ENCODE data around the gene PACRG. TPM values are rescaled to one million over a fixed set of nuclear protein-coding genes. Genes with fewer than 3 reads are reported as not detected.

Gene PACRG
- total and polyA plus RNA-seq, 10 of the 15 experiments (the other 5 are each of a cell fraction or from before 2014, with no cell fraction given): not detected

DNA sequence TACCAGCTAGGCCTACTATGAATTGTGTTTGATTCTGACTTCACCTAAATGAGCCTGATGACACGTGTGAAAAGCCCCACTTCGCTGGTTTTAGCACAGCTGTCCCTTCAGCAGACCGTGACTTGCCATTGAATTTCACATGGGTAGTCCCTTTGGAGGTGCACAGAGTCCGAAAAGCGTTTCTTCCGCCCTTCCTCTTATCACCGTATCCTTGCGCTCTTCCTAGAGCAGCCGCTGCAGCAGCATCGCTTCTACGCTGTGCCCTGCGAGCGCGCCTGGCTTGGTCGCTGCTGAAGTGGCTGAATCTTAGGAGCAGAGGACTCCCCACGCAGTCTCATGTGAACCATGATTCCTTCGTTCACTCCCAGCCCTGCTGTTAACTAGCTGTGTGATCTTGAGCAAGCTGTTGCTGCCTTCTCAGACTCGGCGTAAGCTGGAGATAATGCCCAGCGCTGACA is 127.0 kb downstream of the PACRG start:
- ATAC-seq (peak; percentile 65), FAIRE-seq (no peak), DNase-seq (ENCODE audit: low read depth, low spot score) (no peak)
- H3K79me2 ChIP-seq (ENCODE audit: control insufficient read depth, insufficient read depth, low read length): no peaks in the 10 kb centered on the region
- intact Hi-C loops (cut with micrococcal nuclease; ENCODE audit: unreplicated experiment) (no loop called here), in situ Hi-C loops (cut with MboI) (no loop called here)
- H3K9ac ChIP-seq (ENCODE audit: control insufficient read depth, insufficient read depth, low read length): no peak overlapping the region
- CTCF ChIA-PET: no interaction called here
- BruUV-seq (replicated peaks): no TSS peak
- TF ChIP-seq, protein P1, sequence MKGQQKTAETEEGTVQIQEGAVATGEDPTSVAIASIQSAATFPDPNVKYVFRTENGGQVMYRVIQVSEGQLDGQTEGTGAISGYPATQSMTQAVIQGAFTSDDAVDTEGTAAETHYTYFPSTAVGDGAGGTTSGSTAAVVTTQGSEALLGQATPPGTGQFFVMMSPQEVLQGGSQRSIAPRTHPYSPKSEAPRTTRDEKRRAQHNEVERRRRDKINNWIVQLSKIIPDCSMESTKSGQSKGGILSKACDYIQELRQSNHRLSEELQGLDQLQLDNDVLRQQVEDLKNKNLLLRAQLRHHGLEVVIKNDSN (IDR thresholded peaks at IDR 0.05; ENCODE audit: borderline replicate concordance, extremely low read length, insufficient read depth, low read depth, low read length): no peak
- TF ChIP-seq YBX1 (IDR thresholded peaks at IDR 0.05) (no peak), IRF4 (IDR thresholded peaks at IDR 0.05; ENCODE audit: low read depth, low read length) (no peak), GATAD2B (conservative IDR thresholded peaks at IDR 0.05; ENCODE audit: low read depth) (no peak), ZNF687 (IDR thresholded peaks at IDR 0.05) (no peak), TCF7 (IDR thresholded peaks at IDR 0.05; ENCODE audit: borderline replicate concordance) (no peak), MTA3 (IDR thresholded peaks at IDR 0.05; ENCODE audit: borderline replicate concordance, low read length) (no peak), MTA2 (IDR thresholded peaks at IDR 0.05; ENCODE audit: low read depth) (no peak), ZBED1 (IDR thresholded peaks at IDR 0.05; ENCODE audit: borderline replicate concordance) (no peak), NBN (IDR thresholded peaks at IDR 0.05) (no peak), IKZF2 (IDR thresholded peaks at IDR 0.05) (no peak)
- TF ChIP-seq, protein P2, sequence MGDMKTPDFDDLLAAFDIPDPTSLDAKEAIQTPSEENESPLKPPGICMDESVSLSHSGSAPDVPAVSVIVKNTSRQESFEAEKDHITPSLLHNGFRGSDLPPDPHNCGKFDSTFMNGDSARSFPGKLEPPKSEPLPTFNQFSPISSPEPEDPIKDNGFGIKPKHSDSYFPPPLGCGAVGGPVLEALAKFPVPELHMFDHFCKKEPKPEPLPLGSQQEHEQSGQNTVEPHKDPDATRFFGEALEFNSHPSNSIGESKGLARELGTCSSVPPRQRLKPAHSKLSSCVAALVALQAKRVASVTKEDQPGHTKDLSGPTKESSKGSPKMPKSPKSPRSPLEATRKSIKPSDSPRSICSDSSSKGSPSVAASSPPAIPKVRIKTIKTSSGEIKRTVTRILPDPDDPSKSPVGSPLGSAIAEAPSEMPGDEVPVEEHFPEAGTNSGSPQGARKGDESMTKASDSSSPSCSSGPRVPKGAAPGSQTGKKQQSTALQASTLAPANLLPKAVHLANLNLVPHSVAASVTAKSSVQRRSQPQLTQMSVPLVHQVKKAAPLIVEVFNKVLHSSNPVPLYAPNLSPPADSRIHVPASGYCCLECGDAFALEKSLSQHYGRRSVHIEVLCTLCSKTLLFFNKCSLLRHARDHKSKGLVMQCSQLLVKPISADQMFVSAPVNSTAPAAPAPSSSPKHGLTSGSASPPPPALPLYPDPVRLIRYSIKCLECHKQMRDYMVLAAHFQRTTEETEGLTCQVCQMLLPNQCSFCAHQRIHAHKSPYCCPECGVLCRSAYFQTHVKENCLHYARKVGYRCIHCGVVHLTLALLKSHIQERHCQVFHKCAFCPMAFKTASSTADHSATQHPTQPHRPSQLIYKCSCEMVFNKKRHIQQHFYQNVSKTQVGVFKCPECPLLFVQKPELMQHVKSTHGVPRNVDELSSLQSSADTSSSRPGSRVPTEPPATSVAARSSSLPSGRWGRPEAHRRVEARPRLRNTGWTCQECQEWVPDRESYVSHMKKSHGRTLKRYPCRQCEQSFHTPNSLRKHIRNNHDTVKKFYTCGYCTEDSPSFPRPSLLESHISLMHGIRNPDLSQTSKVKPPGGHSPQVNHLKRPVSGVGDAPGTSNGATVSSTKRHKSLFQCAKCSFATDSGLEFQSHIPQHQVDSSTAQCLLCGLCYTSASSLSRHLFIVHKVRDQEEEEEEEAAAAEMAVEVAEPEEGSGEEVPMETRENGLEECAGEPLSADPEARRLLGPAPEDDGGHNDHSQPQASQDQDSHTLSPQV (IDR thresholded peaks at IDR 0.05): no peak
- TF ChIP-seq, protein P3, sequence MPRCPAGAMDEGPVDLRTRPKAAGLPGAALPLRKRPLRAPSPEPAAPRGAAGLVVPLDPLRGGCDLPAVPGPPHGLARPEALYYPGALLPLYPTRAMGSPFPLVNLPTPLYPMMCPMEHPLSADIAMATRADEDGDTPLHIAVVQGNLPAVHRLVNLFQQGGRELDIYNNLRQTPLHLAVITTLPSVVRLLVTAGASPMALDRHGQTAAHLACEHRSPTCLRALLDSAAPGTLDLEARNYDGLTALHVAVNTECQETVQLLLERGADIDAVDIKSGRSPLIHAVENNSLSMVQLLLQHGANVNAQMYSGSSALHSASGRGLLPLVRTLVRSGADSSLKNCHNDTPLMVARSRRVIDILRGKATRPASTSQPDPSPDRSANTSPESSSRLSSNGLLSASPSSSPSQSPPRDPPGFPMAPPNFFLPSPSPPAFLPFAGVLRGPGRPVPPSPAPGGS (IDR thresholded peaks at IDR 0.05; ENCODE audit: borderline replicate concordance, insufficient read depth, low read depth, low read length, poor library complexity, severe bottlenecking): no peak
- H2AFZ ChIP-seq (ENCODE audit: control insufficient read depth, low read depth, low read length): no peak overlapping the region
- H3K4me3 ChIP-seq: no peak overlapping the region
- H3K27ac ChIP-seq (ENCODE audit: control insufficient read depth, insufficient read depth): no peak overlapping the region
- no peaks in the 10 kb centered on the region for H3K36me3 ChIP-seq (ENCODE audit: control insufficient read depth in 2 of 2, insufficient read depth in 2 of 2, low read length in 1 of 2)
- no peaks in the 10 kb centered on the region for H3K27me3 ChIP-seq (replicated peaks in 1 of 2; ENCODE audit: control insufficient read depth in 2 of 2, insufficient read depth in 2 of 2, low read length in 1 of 2)
- POLR2A ChIA-PET: no interaction called here
- no peaks in the 10 kb centered on the region for H3K9me3 ChIP-seq (replicated peaks; ENCODE audit: control insufficient read depth, insufficient read depth, low read length)
- H3K4me1 ChIP-seq (ENCODE audit: control insufficient read depth, insufficient read depth, low read length): no peaks in the 10 kb centered on the region
- RAD21 ChIA-PET (ENCODE audit: unreplicated experiment): no interaction called here
- 53% methylated on average over 20 of the region's 20 CpGs for WGBS (ENCODE audit: insufficient coverage, insufficient replicate concordance, low lambda C conversion rate, missing lambda C conversion rate)
- H4K20me1 ChIP-seq (ENCODE audit: control insufficient read depth, insufficient read depth): no peaks in the 10 kb centered on the region
- no peak overlapping the region for H3K4me2 ChIP-seq (ENCODE audit: control insufficient read depth, insufficient read depth)
- SMC1A ChIA-PET (ENCODE audit: uncharacterized antibody, unreplicated experiment): no interaction called here
